AG09319 (cell line): ENCODE results near the gene LAMA5.

Experiments
- DNase-seq: peaks from one replicate; pipeline ENCODE4 v3.0.0-alpha.2; 2010; ENCODE audit warnings: low read depth; ENCODE audit errors: extremely low read depth
- TF ChIP-seq, protein P1 (sequence below): IDR thresholded peaks from 2 replicates; pipeline ENCODE4 v1.5.1; 2011; ENCODE audit warnings: low read depth, mild to moderate bottlenecking, inconsistent platforms, low read length, moderate library complexity

LAMA5 gene

GRCh38 chr20:62274332-62274950 is 92.7 kb downstream of the LAMA5 start:
- DNase-seq = no peak

DNA sequence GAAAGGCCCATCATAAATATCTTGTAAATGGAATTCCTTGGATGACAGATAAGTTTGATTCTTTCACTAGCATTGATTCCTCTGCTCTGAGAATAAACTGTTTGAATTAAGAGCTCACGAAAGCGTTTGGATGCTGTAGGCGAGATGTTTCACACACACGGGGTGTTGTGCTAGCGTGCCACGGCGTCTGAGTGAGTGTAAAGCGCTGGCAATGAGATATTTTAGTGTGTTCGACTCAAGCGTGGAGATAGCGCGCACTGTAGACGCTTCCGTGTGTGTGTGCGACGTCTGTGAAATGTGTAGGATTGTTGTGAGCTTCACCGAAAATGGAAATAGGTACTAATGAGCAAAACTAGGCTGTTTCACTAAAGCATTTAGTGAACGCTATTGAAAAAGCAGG is 93.7 kb downstream of the LAMA5 start:
- no peak for DNase-seq
- TF ChIP-seq, protein P1, sequence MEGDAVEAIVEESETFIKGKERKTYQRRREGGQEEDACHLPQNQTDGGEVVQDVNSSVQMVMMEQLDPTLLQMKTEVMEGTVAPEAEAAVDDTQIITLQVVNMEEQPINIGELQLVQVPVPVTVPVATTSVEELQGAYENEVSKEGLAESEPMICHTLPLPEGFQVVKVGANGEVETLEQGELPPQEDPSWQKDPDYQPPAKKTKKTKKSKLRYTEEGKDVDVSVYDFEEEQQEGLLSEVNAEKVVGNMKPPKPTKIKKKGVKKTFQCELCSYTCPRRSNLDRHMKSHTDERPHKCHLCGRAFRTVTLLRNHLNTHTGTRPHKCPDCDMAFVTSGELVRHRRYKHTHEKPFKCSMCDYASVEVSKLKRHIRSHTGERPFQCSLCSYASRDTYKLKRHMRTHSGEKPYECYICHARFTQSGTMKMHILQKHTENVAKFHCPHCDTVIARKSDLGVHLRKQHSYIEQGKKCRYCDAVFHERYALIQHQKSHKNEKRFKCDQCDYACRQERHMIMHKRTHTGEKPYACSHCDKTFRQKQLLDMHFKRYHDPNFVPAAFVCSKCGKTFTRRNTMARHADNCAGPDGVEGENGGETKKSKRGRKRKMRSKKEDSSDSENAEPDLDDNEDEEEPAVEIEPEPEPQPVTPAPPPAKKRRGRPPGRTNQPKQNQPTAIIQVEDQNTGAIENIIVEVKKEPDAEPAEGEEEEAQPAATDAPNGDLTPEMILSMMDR = no peak

More at GRCh38 chr20:62274332-62274950, 92.7 kb downstream of the LAMA5 start:
- TF ChIP-seq, protein P1 = no peak

DNA sequence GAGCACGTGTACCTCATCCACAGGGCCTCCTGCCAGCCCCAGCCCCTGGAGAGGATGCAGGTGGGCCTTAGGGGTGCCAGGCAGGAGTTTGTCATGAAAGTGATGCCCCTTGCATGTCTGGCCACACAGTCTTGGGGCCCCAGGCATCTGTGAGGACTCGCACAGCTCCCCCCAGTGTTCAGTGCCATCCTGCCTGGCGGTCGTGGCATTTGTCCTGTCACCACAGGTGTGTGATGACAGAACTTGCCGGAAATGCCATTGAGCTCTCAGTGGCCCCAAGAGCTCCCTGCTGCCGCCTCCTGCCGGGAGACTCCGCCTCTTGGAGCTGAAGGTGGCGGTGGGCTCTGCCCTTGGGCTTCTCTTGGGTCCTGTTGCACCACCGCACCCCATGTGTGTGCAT is 94.9 kb downstream of the LAMA5 start:
- no peak for DNase-seq
- TF ChIP-seq, protein P1 = no peak

GRCh38 chr20:62269871-62270270 is 97.2 kb downstream of the LAMA5 start:
- TF ChIP-seq, protein P1 = no peak
- DNase-seq = no peak

DNA sequence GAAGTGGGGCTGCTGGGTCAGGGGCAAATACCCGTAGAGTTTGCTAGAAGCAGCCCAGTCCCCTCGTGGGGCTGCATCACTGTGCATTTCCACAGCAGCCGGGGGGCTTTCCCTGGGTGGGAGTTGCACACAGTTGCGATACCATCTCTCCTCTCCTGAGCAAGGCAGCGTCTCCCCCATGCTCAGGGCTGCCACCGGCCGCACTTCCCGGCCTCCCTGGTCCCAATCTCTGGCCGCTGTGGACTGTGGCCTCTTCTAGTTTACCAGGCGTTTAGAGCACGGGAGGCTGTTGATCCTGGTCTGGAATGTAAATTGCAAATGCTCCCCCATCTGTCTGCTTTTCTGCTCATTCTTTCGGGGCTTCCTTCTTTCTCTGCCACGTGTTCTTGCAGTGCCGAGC is 97.7 kb downstream of the LAMA5 start:
- TF ChIP-seq, protein P1 = no peak
- DNase-seq = no peak

- no peak for DNase-seq
- TF ChIP-seq, protein P1 = no peak
These were observed 98.7 kb downstream of the LAMA5 start for GRCh38 chr20:62268228-62268900.

DNA sequence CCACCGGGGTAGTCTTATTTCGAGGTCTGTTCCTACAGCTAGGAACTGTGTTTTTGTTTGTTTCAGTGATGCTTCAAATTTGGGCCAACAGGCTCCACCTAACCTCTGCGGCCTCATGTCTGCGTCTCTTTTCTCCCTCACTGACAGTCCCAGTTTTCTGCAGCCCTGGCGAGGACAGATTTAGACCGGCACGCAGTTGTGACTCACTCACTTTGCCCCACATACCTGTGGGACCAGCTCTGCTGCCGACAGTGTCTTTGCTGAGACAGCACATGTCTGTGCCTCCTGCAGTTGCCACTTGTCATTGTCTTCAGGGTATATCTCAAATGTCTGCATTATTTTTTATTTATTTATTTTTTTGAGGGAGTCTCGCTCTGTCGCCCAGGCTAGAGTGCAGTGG is 99.6 kb downstream of the LAMA5 start:
- DNase-seq = no peak
- TF ChIP-seq, protein P1 = no peak
